Measurements from ENCODE around the gene SDK1.

Gene SDK1

GRCh38 chr7:4205828-4206227 lies 904.8 kb downstream of the SDK1 start:
- Histone ChIP-seq H3K36me3 (ENCODE audit: control insufficient read depth, insufficient read depth, low read length) (no peaks in the 10 kb centered on the region), H3K27ac (no peak overlapping the region), H3K4me3 (ENCODE audit: low read depth, low read length) (no peak overlapping the region), H3K4me1 (no peaks in the 10 kb centered on the region), H2AFZ (no peak overlapping the region), H3K9me3 (ENCODE audit: control insufficient read depth, low read length) (no peaks in the 10 kb centered on the region), H3K27me3 (ENCODE audit: control insufficient read depth, insufficient read depth, low read length) (no peaks in the 10 kb centered on the region), H3K9ac (no peak overlapping the region), H3K79me2 (no peaks in the 10 kb centered on the region), H3K4me2 (ENCODE audit: low read length) (no peak overlapping the region)
- TF ChIP-seq CTCF (IDR thresholded peaks at IDR 0.05) = no peak

- Histone ChIP-seq H3K4me3 (ENCODE audit: low read depth, low read length) (no peak overlapping the region), H3K4me1 (no peaks in the 10 kb centered on the region), H3K9ac (no peak overlapping the region), H3K27me3 (ENCODE audit: control insufficient read depth, insufficient read depth, low read length) (no peaks in the 10 kb centered on the region), H3K27ac (no peak overlapping the region), H3K36me3 (ENCODE audit: control insufficient read depth, insufficient read depth, low read length) (no peaks in the 10 kb centered on the region), H3K4me2 (ENCODE audit: low read length) (no peak overlapping the region), H3K79me2 (no peaks in the 10 kb centered on the region), H3K9me3 (ENCODE audit: control insufficient read depth, low read length) (no peaks in the 10 kb centered on the region), H2AFZ (no peak overlapping the region)
- TF ChIP-seq CTCF (IDR thresholded peaks at IDR 0.05) = no peak
Measured at GRCh38 chr7:4207011-4207410, 906.0 kb downstream of the SDK1 start.

GRCh38 chr7:4208086-4208485 lies 907.0 kb downstream of the SDK1 start:
- Histone ChIP-seq H3K36me3 (ENCODE audit: control insufficient read depth, insufficient read depth, low read length) (no peaks in the 10 kb centered on the region), H3K4me2 (ENCODE audit: low read length) (no peak overlapping the region), H3K27me3 (ENCODE audit: control insufficient read depth, insufficient read depth, low read length) (no peaks in the 10 kb centered on the region), H3K9me3 (ENCODE audit: control insufficient read depth, low read length) (no peaks in the 10 kb centered on the region), H3K27ac (no peak overlapping the region), H3K9ac (no peak overlapping the region), H3K4me3 (ENCODE audit: low read depth, low read length) (no peak overlapping the region), H3K79me2 (no peaks in the 10 kb centered on the region), H2AFZ (no peak overlapping the region), H3K4me1 (no peaks in the 10 kb centered on the region)
- no peak for TF ChIP-seq CTCF (IDR thresholded peaks at IDR 0.05)

GRCh38 chr7:4208586-4208985 lies 907.5 kb downstream of the SDK1 start:
- no peaks in the 10 kb centered on the region for H3K79me2 ChIP-seq
- no peaks in the 10 kb centered on the region for H3K9me3 ChIP-seq (ENCODE audit: control insufficient read depth, low read length)
- no peaks in the 10 kb centered on the region for H3K27me3 ChIP-seq (ENCODE audit: control insufficient read depth, insufficient read depth, low read length)
- no peak overlapping the region for H3K27ac ChIP-seq
- no peak overlapping the region for H3K4me2 ChIP-seq (ENCODE audit: low read length)
- H3K4me1 ChIP-seq = no peaks in the 10 kb centered on the region
- H3K36me3 ChIP-seq (ENCODE audit: control insufficient read depth, insufficient read depth, low read length) = no peaks in the 10 kb centered on the region
- no peak for TF ChIP-seq CTCF (IDR thresholded peaks at IDR 0.05)
- no peak overlapping the region for H3K9ac ChIP-seq
- H3K4me3 ChIP-seq (ENCODE audit: low read depth, low read length) = no peak overlapping the region
- no peak overlapping the region for H2AFZ ChIP-seq

GRCh38 chr7:4209126-4209525 lies 908.1 kb downstream of the SDK1 start:
- Histone ChIP-seq H3K4me3 (ENCODE audit: low read depth, low read length) (no peak overlapping the region), H3K36me3 (ENCODE audit: control insufficient read depth, insufficient read depth, low read length) (no peaks in the 10 kb centered on the region), H3K4me1 (no peaks in the 10 kb centered on the region), H3K79me2 (no peaks in the 10 kb centered on the region), H3K4me2 (ENCODE audit: low read length) (no peak overlapping the region), H3K27me3 (ENCODE audit: control insufficient read depth, insufficient read depth, low read length) (no peaks in the 10 kb centered on the region), H3K9me3 (ENCODE audit: control insufficient read depth, low read length) (no peaks in the 10 kb centered on the region), H2AFZ (no peak overlapping the region), H3K9ac (no peak overlapping the region), H3K27ac (no peak overlapping the region)
- no peak for TF ChIP-seq CTCF (IDR thresholded peaks at IDR 0.05)

Data from parathyroid adenoma (tissue), 2 donors.